ENCODE results near the gene PLEKHA6.

The PLEKHA6 gene

GRCh38 chr1:204377800-204378668 lies 18.3 kb upstream of the PLEKHA6 start:
- DNase-seq, result peak; percentile 50 to 52

GRCh38 chr1:204376919-204377799 lies 17.4 kb upstream of the PLEKHA6 start:
- DNase-seq, result no peak

DNA sequence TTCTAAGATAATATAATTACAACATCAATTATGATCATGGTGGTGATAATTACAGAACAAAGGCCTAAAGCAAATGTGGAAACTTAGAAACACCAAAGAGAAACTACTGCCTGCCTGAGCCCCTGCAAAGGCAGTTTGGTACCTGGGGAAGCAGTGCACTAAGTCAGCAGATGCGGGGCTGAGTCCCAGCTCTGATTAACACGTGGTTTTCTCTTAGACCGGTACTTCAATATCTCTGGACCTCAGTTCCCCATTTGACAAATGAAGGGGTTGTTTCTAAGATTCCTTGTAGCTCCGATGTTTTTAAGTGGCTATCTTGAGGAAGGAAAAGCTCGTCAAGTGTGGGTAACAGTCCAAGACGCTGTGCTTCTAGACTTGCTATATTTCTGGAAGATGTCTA lies 16.7 kb upstream of the PLEKHA6 start:
- no peak for DNase-seq

DNA sequence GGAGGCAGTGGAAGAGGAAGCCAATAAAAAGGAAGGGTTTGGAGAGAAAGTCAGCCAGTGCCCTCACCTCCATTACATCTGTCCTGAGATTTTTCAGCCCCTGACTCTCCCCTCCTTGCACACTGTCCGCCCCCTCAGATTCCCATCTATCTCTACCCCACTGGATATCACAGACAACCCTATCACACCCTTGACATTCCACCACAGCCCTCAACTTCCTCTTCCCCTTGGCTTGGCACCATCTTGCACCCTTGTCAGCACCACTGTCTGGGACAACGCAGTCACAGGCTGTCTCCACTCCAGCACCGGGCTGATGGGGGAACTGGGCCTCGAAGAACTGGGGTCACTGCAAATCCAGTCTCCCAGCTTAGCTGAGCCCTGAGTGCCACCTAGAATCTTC lies 14.2 kb upstream of the PLEKHA6 start:
- no peak for DNase-seq

- DNase-seq, result no peak
These were observed 10.4 kb upstream of the PLEKHA6 start for GRCh38 chr1:204370176-204370575.

DNA sequence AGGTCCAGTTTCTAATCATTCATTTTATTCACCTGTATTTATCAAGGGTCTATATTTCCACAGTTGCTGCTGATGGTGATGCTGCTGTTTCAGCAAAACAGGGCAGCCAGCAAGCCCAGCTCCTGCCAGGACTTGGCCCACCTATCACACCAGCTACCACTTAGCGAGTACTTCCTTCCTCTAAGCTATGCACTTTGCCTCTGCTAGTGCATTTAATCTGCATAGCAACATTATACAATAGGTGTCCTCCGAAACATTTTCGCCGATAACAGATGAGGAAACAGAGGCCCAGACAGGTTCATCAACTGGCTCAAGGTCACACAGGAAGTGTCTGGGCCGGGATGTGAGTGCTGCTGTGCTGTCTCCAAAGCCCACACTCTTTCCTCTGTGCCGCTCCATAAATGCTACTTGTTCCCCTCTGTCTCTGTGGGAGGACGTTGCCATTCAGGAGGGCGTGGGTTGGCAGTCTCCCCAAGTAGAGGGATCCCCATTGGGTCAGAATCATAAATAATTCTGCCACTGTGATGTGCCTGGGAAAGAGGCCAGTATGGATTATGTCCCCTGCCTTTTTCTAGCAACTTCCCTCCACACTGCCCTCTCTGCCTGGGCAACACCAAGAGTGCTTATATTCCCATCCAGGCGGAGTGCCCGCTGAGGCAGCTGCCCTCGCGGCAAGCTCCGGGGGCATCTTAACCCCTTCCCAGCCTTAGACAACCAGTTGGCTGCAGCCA lies 9.4 kb upstream of the PLEKHA6 start:
- DNase-seq, result no peak

GRCh38 chr1:204367956-204368355 lies 8.2 kb upstream of the PLEKHA6 start:
- DNase-seq, result no peak

DNA sequence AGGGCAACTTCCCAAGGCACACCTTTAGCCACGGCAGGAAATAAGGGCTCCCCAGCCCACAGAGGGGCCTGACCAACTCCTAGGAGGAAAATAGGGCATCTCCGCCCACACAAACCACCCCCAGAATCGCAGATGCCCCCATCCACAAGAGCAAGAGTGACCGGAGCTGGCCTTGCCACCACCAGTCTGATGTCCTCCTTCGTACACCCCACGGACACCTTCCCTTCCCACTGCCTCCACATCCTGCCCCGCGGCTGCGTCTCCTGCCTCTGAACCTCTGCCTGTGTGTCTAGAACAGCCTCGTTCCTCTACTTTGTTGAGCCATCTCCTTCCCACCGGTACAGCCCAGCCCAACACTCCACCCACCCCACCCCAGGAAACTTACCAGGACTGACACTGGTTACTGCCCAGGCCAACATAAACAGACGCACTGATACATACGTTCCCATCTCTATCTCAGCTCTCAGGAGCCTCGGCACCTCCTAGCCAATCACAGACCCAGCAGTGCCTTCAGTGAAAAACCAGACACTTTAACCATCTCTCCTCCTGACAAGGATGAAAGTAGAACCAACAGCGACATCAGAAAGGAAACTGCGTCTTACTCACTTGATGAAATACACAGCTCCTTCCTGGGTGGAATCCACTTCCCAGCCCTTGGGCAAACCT lies 7.6 kb upstream of the PLEKHA6 start:
- DNase-seq, result no peak

- DNase-seq, result no peak
These were observed 7.0 kb upstream of the PLEKHA6 start for GRCh38 chr1:204366759-204367158.

DNA sequence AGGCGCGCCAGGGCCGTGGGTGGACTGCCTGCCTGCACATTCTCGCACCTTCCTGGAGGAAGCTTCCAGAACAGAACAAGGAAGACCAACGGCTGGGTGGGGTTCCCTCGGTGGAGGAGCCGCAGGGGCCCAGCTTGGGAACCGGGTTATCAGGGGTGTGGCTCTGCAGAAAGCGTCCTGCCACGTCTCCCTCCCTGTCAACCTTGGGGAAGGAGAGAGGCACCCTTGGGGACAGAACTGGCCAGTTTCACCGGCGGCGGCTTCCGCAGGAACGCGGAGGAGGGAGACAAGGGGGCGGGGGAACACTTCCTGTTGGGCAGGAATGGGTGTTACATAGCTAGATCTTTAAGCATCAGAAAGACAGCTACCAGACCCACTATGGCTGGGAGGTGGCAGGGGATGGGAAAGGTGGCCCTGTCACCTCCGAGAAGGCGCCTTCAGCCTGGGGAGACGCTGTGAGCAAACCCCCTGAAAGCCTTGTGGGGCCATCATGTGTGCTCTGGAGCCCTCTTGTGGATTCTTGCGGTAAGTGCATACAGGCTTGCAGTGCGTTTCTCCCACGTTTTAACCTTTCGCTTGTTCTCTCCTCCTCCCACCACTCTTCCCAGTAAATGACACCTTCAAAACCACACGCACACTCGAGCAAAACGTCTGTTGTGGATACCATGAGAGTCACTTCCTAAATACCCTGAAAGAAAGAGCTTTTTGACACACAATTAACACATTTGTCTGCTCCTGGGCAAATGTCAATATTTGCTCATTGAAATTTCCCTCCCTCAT lies 3.8 kb upstream of the PLEKHA6 start:
- peak; percentile 74 to 82 for DNase-seq

GRCh38 chr1:204362984-204363334 lies 3.2 kb upstream of the PLEKHA6 start:
- no peak for DNase-seq

- DNase-seq, result no peak
These were observed 2.1 kb upstream of the PLEKHA6 start for GRCh38 chr1:204361781-204362180.

GRCh38 chr1:204361341-204361771 lies 1.6 kb upstream of the PLEKHA6 start:
- DNase-seq, result no peak

DNA sequence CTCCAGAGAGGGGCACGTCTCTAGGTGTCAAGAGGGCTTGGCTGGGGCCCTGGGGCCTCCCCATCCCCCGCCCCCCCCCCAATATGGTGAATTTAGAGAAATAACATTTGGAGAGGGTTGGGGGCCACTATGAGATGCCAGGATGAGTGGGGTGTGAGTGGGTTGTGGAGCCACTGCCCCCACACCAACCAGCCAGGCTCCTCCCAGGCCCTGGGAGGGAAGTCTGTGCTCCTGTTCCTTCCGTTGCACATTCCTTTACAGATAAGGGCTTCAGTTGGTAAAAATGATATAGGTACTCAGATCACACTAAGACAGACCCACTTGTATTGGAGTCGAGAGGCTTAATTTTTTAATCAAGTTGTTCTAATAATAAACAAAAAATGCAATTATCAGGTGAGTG lies 585 bp upstream of the PLEKHA6 start:
- DNase-seq, result no peak

GRCh38 chr1:204359131-204359473 lies 627 bp downstream of the PLEKHA6 start:
- DNase-seq, result no peak

DNA sequence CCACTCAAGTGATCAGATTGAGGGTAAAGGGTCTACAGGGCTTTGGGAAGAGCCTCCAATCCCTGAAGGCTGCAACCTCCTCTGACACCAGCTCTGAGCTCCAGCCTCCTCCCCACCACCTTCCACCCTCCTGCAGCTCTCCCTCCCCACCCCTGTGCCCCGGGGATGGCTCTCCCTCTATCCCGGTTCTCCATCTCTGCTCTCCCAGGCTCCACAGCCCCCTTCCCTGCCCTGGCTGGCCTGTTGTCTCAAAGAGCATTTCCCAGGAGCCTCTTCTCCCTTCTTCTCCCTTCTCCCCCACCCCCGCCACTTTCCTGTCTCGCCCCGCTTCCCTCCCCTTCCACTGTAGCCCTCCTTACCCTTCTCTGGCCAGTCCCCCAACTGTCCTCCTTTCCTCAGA lies 1.1 kb downstream of the PLEKHA6 start:
- DNase-seq, result no peak

DNA sequence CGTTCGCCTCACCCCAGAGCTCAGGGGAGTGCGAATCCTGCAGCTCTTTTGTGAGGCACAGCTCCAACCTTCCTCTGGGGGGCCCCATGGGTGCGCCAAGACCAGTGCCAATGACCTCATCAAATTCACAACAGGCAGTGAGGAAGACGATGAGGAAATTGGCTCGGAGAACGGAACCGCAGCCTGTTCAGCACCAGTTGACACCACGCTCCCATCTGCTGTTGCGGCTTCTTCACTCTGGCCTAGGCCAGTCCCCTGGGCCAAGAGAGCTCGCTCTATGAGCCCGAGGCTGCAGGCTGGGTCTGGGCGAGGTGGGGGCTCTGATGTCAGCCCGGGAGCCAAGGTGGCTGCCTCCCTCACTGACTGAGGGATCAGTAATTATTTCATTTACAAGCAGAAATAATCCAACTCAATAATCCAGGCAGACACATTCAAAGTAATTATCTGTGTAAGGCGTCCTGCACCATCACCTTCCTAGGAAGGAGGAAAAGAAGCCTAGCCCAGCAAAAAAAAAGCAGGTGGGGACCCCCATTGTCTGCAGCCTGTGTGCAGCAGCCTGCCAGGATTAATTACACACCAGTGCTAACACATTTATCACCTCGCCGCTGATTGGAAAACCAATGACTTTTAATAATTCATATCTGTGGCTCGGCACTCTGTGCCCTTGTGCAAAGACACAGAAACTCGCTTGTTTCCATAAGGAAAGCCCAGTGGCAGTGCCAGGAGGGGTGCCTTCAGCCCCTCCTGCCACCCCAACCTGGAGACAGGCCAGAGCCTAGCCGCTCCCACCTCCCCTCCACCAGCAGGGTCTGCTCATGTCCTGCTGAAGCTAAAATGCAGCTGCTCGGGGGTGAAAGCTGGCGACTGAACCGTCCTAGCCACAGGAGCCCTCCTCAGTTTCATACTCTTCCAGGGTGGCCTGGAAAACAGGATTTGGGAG lies 1.9 kb downstream of the PLEKHA6 start:
- DNase-seq, result peak; percentile 43 to 55

- DNase-seq, result no peak
These were observed 2.7 kb downstream of the PLEKHA6 start for GRCh38 chr1:204356997-204357396.

DNA sequence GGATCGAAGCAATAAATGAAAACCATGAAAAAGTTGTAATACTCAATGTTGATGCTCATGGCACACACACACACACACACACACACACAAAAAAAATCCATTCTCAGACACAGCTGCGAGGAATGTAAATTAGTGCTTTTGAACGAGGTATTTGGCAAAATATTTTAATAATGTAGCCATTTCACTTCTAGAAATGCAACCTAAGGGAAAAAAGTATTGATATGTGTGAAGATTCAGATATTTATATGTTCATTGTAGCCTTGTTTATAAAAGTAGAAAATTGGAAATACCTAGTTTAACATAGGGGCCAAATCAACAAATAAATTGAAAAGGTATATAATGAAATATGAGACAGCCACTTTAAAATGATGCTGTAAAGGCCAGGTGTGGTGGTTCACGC lies 3.8 kb downstream of the PLEKHA6 start:
- DNase-seq, result no peak

GRCh38 chr1:204354579-204354978 lies 5.2 kb downstream of the PLEKHA6 start:
- no peak for DNase-seq
